PFSK-1 (cell line): Measurements from ENCODE around the gene BDH1.

Experiments
- POLR2AphosphoS5 ChIP-seq: IDR thresholded peaks from 2 replicates; pipeline ENCODE4 v1.6.1; 2012; ENCODE audit warnings: low read depth, mild to moderate bottlenecking, control low read depth, low read length, moderate library complexity
- SIN3A ChIP-seq: IDR thresholded peaks from 2 replicates; pipeline ENCODE4 v1.6.1; 2012; ENCODE audit warnings: mild to moderate bottlenecking, low read length, moderate library complexity, borderline replicate concordance; ENCODE audit not compliant: insufficient read depth
- TAF1 ChIP-seq: IDR thresholded peaks from 2 replicates; pipeline ENCODE4 v1.6.1; 2012; ENCODE audit warnings: low read length, control low read depth, borderline replicate concordance; ENCODE audit not compliant: insufficient read depth

GRCh38 chr3:197595470-197596185 lies 39.9 kb upstream of the BDH1 start:
- TF ChIP-seq POLR2AphosphoS5: no peak
- TF ChIP-seq SIN3A: no peak
- TF ChIP-seq TAF1: no peak
